Activated naive CD4-positive, alpha-beta T cell treated with anti-CD3 and anti-CD28 coated beads, Interleukin-2, amount 50 U/mL, for 72 hours (primary cell): ENCODE results near the gene GBGT1. TPM values are rescaled to one million over a fixed set of nuclear protein-coding genes. Genes with fewer than 3 reads are reported as not detected.
"Not testable (repeated sequence)": the region's sequence is repeated elsewhere in the genome, so short reads cannot be mapped to it uniquely, and the experiment has no call there.

Experiments
- ATAC-seq, 2 donors: fragments of 150-1000 bp; cut with Tn5 transposase; 2 replicates each; pipeline ENCODE4 v1.10.0; 2021; ENCODE audit warnings: mild to moderate bottlenecking in 2 of 2, moderate library complexity in 2 of 2
- DNase-seq, 2 donors: peaks; one replicate each; pipeline ENCODE4 v3.0.0; 2021 to 2022; ENCODE audit warnings: low spot score in 2 of 2
- H3K27ac Mint-ChIP-seq, 2 donors: one replicate each; pipeline ENCODE4 v1.8.0; 2022; ENCODE audit warnings: mild to moderate bottlenecking in 2 of 2, mixed read lengths in 2 of 2
- H3K36me3 Mint-ChIP-seq, 2 donors: one replicate each; pipeline ENCODE4 v1.8.0; 2022; ENCODE audit warnings: mixed read lengths in 2 of 2
- H3K9me3 Mint-ChIP-seq, 2 donors: one replicate each; pipeline ENCODE4 v1.8.0; 2022; ENCODE audit warnings: mixed read lengths in 2 of 2
- total RNA-seq, 2 donors: library from RNA; stranded (reverse); gene quantifications; one replicate each; pipeline ENCODE4 v1.2.3, GENCODE V29; 2022

Gene GBGT1
- total RNA-seq, result 1 to 10 TPM; 3.1 to 7.3 TPM

DNA sequence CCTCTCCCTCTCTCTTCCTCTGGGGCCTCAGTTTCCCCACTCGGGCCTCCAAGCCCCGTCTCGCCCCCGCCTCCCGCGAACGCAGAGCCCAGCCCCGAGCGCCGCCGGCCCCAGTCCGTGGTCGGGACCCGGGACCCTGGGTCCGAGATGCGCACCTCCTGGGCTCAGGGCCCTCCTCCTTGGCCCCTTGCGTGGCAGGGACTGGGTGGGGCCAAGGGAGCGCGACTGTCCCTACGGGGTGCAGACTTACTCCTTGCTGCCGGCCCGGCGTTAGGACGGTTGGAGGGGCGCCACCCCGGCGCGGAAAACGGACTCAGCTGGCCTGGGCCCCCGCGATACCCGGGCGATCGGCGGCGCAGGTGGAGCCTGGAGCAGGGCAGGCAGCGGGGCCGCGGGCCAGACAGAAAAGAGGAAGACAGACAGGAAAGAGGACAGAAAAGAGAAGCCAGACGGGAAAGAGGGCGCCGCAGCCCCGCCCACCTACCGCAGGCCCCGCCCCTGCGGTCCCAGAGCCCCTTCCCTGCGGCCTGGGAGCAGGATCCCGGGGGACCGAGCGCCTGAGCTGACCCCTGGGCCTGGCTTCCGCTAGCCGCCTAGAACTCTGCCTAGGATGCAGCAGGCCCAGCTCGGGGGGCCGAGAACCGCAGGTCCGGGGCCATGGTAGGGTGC lies at the start of gene GBGT1:
Gene GBGT1, minus strand, starts transcription at position 411 of the 669 bp plus-strand sequence. CDS start 1,502 bp downstream, outside the sequence.
- DNase-seq (peak in 1 of 2 donors; percentile 34), ATAC-seq (peak; percentile 67 to 74)
- Mint-ChIP-seq H3K27ac (peak within 1 kb of the TSS in 1 of 2 donors; percentile 49), H3K9me3 (no peaks in the 10 kb centered on the region), H3K36me3 (no peaks in the 10 kb centered on the region)

- Mint-ChIP-seq H3K36me3 (peaks cover 0 to 9% of the 10 kb centered on the region in 2 donors), H3K27ac (no peak overlapping the region), H3K9me3 (peaks cover 0 to 8% of the 10 kb centered on the region in 2 donors)
- no peak for ATAC-seq
- DNase-seq, result peak in 1 of 2 donors; percentile 34
These were observed 46.9 kb upstream of the GBGT1 start for GRCh38 chr9:133210609-133211008.

GRCh38 chr9:133210202-133210532 lies 46.5 kb upstream of the GBGT1 start:
- Mint-ChIP-seq H3K27ac (no peak overlapping the region), H3K9me3 (peaks cover 0 to 8% of the 10 kb centered on the region in 2 donors), H3K36me3 (peaks cover 0 to 9% of the 10 kb centered on the region in 2 donors)
- ATAC-seq (no peak), DNase-seq (peak in 1 of 2 donors; percentile 7)

- DNase-seq, result peak in 1 of 2 donors; percentile 20
- H3K27ac Mint-ChIP-seq, H3K9me3 Mint-ChIP-seq, ATAC-seq, H3K36me3 Mint-ChIP-seq: not testable (repeated sequence)
These were observed 45.9 kb upstream of the GBGT1 start for GRCh38 chr9:133209327-133210201.

DNA sequence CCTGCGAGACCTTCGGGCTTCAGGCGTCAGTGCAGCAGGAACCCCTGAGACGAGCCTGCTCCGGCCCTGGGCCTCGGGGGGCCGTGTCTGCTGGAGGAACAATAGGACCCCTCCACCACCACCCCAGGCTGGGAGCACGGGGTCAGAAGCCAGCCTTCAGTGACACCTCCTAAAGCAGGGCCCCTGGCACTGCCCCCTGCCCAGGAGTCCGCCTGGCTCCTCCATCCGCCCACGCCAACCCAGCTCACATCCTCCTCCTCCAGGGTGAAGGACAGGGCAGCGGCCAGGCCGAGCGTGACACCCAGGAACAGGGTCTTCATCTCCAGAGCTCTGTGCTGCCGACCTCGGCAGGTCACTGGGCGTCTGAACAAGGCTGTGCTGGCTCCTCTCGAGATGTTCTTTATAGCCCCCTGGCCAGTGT lies 45.2 kb upstream of the GBGT1 start, which contains the start of gene OBP2B:
Gene OBP2B, minus strand, starts transcription at position 371 of the 421 bp plus-strand sequence. Its CDS starts 51 bp downstream, at position 320.
- DNase-seq, result peak in 1 of 2 donors; percentile 47
- H3K36me3 Mint-ChIP-seq, ATAC-seq, H3K9me3 Mint-ChIP-seq, H3K27ac Mint-ChIP-seq: not testable (repeated sequence)

GRCh38 chr9:133208171-133208879 lies 44.6 kb upstream of the GBGT1 start:
- not testable (repeated sequence) for H3K36me3 Mint-ChIP-seq, H3K9me3 Mint-ChIP-seq, ATAC-seq, H3K27ac Mint-ChIP-seq
- DNase-seq, result peak in 1 of 2 donors; percentile 50

DNA sequence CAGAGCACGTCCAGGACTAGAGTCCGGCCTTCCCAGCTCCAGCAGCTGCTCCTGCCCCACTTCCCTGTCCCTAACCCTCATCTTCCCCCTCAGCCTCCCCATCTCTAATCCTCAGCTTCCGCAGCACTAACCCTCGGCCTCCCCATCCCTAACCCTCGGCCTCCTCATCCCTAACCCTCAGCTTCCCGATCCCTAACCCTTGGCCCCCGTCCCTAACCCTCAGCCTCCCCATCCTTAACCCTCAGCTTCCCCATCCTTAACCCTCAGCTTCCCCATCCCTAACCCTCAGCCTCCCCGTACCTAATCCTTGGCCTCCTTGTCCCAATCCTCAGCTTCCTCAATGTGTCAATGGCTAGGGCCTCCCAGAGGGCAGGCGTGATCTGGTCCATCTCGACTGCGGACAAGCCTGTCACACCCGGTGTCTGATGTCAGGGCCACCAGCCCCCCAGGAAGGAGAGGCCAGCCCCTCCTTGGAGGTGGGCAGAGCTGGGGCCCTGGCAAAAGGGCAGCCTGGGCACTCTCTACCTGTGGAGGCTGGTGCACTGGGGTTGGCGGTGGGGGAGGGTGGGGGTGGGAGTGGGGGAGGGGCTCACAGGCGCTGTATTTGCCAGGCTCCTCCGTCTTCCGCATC lies 43.9 kb upstream of the GBGT1 start:
- no peak overlapping the region for H3K27ac Mint-ChIP-seq
- no peaks in the 10 kb centered on the region for H3K36me3 Mint-ChIP-seq
- DNase-seq (peak in 1 of 2 donors; percentile 9), ATAC-seq (no peak)
- H3K9me3 Mint-ChIP-seq, result no peaks in the 10 kb centered on the region

- H3K36me3 Mint-ChIP-seq, result no peaks in the 10 kb centered on the region
- no peaks in the 10 kb centered on the region for H3K9me3 Mint-ChIP-seq
- no peak for ATAC-seq
- no peak for DNase-seq
- H3K27ac Mint-ChIP-seq, result no peak overlapping the region
These were observed 43.4 kb upstream of the GBGT1 start for GRCh38 chr9:133207021-133207531.

GRCh38 chr9:133205996-133206931 lies 42.5 kb upstream of the GBGT1 start:
- Mint-ChIP-seq H3K27ac (no peak overlapping the region), H3K9me3 (no peaks in the 10 kb centered on the region), H3K36me3 (no peaks in the 10 kb centered on the region)
- DNase-seq, result peak in 1 of 2 donors; percentile 46
- ATAC-seq, result no peak

DNA sequence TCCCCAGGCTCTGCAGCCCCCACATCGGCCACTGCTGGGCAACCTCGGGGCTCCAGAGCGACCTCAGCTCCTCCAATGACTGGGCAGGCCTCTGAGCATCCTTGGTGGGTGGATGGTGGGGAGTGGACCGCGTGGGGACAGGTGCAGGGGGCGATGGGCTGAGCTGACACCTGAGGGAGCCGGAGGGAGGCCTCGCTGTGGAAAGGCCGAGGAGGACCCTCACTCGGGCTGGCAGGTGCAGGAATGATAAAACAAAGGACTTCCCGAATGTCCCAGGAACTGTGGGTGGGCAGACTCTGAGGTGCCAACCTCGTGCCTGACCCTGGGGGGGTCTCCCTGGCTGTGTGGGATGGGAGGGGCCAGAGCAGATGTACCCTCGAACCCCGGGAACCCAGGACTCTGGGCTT lies 41.8 kb upstream of the GBGT1 start:
- H3K27ac Mint-ChIP-seq, H3K36me3 Mint-ChIP-seq, DNase-seq, ATAC-seq, H3K9me3 Mint-ChIP-seq: not testable (repeated sequence)

- DNase-seq (peak in 1 of 2 donors; percentile 20), ATAC-seq (no peak)
These were observed 41.3 kb upstream of the GBGT1 start for GRCh38 chr9:133204993-133205336.

DNA sequence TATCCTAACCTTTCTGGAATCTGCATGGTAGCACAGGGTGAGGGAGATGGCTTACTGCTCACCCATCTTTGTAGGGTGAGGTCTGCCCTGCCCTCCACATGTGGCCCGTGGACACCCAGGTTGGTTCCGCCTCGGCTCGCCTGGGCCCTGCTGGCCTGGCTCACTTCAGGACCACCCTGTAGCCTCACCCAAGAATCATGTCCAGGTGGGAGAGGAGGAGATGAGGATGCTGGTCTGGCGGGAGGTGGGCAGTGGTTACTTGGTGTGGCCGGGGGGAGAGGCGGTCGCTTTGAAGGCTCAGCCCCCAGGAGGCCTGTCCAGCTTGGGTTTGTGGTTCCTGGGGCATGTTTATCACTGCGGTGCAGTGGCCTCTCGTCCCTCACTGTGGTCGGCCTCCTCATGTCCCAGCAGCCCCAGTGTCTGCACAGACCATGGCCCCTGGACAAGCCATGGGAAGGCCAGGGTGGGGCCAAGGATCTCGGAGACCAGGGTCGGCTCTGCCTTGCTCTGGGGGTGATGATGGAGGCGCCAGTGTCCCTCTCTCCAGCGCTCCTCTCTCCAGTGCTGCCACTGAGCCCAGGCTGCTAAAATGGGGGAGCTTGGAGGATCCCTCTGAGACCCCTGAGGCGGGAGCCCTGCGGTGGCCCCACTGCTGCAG lies 40.8 kb upstream of the GBGT1 start:
- DNase-seq (peak in 1 of 2 donors; percentile 39), ATAC-seq (no peak)
- H3K27ac Mint-ChIP-seq, result no peak overlapping the region
- peaks cover 0 to 7% of the 10 kb centered on the region in 2 donors for H3K9me3 Mint-ChIP-seq
- peaks cover 4 to 10% of the 10 kb centered on the region in 2 donors for H3K36me3 Mint-ChIP-seq

More at GRCh38 chr9:133204993-133205336, 41.3 kb upstream of the GBGT1 start:
- Mint-ChIP-seq H3K36me3 (peaks cover 2 to 7% of the 10 kb centered on the region in 2 donors), H3K9me3 (peaks cover 0 to 6% of the 10 kb centered on the region in 2 donors), H3K27ac (no peak overlapping the region)

DNA sequence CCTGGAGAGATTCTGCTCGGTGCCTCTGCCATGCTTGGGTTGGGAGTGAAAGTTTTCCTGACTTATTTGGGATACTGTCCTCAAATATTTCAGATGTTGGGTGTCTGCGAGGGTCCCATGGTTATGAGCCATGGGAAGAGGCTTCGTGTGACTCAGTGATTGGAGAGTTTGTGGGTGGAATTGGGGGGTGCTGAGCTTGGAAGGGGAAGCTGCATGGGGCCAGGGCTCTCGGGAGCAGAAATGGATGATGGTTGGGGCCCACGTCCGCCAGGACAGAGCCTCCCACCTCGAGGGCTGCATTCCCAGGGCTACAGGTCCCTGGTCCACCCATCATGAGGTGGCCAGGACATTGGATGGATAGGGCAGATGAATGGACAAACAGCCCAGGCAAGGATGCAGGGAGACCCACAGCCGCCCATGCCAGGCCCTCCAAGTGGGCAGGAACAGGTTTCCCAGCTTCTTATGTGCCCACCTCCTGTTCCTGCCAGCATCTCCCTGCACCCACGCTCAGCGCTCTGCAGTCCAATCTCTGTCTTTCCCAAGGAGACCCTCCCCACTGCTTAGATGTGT lies 39.9 kb upstream of the GBGT1 start:
- peaks cover 4 to 15% of the 10 kb centered on the region in 2 donors for H3K36me3 Mint-ChIP-seq
- ATAC-seq (no peak), DNase-seq (no peak)
- H3K27ac Mint-ChIP-seq, result no peak overlapping the region
- peaks cover 0 to 7% of the 10 kb centered on the region in 2 donors for H3K9me3 Mint-ChIP-seq

DNA sequence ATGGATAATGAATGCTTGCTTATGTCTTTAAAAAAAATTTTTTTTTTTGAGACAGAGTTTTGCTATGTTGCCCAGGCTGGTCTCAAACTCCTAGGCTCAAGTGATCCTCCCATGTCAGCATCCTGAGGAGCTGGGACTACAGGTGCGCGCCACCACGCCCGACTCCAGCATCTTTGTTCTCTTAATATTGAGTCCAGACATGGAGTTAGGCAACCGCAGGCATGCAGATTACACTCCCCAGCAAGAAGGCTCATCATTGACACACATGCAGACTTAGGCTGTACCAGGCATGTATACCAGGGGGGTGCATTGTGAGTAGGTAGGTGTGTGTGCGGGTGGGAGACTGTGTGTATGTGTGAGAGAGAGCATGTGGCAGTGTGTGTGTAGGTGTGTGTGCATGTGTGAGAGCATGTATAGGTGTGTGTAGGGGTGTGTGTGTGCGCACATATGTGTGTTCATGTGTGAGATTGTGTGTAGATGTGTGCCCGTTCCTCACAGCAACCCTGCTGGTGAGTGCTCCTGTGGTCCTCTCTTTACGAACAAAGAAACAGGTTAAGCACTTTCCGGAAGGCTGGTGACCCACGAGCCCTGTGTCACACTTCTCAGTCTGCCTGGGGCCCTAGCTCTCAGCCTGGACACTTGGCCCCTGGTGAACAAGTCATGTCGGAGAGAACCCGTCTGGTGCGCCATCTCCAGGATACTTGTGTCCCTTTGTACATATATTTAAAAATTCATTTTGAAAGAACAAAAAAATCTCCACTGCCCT lies 39.2 kb upstream of the GBGT1 start:
- ATAC-seq, result no peak
- DNase-seq, result peak in 1 of 2 donors; percentile 21
- Mint-ChIP-seq H3K27ac (no peak overlapping the region), H3K9me3 (peaks cover 0 to 7% of the 10 kb centered on the region in 2 donors), H3K36me3 (peaks cover 4 to 15% of the 10 kb centered on the region in 2 donors)
